GM13976 (cell line): ENCODE data around the gene SDC4.

Experiments used
- DNase-seq: peaks from one replicate; pipeline ENCODE4 v3.0.0; 2012; ENCODE audit warnings: low spot score
- in situ Hi-C: fragments of 300-500 bp; cut with MboI; formaldehyde crosslinking; loops from one replicate; pipeline ENCODE4 v1.12.0; 2022; ENCODE audit warnings: low sequenced_read_pairs, mixed read lengths, inconsistent platforms; ENCODE audit not compliant: unreplicated experiment
- TF ChIP-seq, protein P1 (sequence below): IDR thresholded peaks from 2 replicates; pipeline ENCODE4 v1.5.1; 2012; ENCODE audit warnings: borderline replicate concordance, mild to moderate bottlenecking; ENCODE audit not compliant: insufficient read depth; ENCODE audit errors: extremely low read depth, missing control alignments, control extremely low read depth

The SDC4 gene

GRCh38 chr20:45325371-45325770 lies 22.9 kb downstream of the SDC4 start:
- in situ Hi-C loops, result no loop called here
- DNase-seq, result no peak
- TF ChIP-seq, protein P1, sequence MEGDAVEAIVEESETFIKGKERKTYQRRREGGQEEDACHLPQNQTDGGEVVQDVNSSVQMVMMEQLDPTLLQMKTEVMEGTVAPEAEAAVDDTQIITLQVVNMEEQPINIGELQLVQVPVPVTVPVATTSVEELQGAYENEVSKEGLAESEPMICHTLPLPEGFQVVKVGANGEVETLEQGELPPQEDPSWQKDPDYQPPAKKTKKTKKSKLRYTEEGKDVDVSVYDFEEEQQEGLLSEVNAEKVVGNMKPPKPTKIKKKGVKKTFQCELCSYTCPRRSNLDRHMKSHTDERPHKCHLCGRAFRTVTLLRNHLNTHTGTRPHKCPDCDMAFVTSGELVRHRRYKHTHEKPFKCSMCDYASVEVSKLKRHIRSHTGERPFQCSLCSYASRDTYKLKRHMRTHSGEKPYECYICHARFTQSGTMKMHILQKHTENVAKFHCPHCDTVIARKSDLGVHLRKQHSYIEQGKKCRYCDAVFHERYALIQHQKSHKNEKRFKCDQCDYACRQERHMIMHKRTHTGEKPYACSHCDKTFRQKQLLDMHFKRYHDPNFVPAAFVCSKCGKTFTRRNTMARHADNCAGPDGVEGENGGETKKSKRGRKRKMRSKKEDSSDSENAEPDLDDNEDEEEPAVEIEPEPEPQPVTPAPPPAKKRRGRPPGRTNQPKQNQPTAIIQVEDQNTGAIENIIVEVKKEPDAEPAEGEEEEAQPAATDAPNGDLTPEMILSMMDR, result no peak

DNA sequence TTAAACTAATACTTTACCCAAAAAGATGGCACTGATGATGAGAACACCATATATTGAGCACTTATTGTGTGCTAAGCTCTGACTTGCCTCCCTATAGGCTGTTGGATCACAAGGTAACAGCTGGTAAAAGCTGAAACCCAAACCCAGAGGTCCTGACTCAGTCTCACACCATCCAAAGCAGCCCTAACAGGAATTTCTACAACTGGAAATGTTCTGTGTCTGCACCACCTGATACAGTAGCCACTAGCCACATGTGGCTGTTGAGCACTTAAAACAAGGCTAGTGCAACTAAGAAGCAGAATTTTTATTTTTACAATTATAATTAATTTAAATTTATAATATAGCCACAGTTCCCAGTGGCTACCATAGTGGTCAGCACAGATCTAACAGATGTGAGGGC lies 24.5 kb downstream of the SDC4 start:
- in situ Hi-C loops, result no loop called here
- DNase-seq, result no peak
- TF ChIP-seq, protein P1, result no peak

- in situ Hi-C loops, result no loop called here
- peak; percentile 68 for DNase-seq
- TF ChIP-seq, protein P1, result peak; percentile 41
These were observed 25.3 kb downstream of the SDC4 start for GRCh38 chr20:45322952-45323383.

DNA sequence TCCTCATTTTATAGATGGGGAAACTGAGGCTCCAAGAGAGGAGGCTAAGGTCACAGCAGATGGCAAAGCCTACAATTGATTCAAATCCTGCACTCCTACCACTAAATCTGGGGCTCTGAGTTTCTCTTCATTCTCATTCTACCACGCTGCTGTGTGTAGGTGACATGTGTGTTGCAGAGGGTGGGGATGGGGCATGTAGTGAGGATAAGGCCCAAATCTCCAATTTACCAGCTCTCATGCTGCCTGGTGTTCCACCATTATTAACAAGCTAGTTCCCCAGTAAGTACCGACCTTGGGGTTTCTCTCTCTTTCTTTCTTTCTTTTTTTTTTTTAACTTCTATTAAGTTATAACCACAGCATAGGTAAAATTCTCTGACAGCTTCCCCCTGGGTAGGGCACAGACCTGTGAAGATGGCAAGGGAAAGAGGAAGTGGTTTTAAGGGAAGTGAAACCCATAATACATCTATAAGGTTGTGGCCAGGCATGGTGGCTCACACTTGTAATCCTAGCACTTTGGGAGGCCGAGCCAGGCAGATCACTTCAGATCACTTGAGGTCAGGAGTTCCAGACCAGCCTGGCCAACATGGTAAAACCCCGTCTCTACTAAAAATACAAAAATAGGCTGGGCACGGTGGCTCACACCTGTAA lies 27.2 kb downstream of the SDC4 start:
- TF ChIP-seq, protein P1, result no peak
- DNase-seq, result no peak
- in situ Hi-C loops, result no loop called here

DNA sequence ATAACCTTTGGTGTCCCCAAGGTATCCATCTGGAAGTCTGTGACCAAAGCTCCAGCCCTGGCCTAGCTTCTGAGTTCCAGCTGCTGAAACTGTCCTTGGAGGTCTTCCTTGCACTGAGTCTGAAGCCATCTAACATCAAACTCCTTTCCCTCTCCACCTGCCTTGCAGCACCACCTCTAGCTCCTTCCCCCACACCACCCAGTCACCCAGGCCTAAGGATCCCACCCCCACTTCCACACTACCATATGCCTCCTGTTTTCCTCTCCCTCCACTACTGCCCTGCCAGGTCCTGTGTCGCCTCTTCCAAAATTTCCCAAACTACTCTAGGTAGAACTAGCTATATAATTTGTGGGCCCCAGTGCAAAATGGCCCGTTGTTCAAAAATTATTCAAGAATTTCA lies 29.3 kb downstream of the SDC4 start:
- TF ChIP-seq, protein P1, result no peak
- in situ Hi-C loops, result no loop called here
- no peak for DNase-seq

DNA sequence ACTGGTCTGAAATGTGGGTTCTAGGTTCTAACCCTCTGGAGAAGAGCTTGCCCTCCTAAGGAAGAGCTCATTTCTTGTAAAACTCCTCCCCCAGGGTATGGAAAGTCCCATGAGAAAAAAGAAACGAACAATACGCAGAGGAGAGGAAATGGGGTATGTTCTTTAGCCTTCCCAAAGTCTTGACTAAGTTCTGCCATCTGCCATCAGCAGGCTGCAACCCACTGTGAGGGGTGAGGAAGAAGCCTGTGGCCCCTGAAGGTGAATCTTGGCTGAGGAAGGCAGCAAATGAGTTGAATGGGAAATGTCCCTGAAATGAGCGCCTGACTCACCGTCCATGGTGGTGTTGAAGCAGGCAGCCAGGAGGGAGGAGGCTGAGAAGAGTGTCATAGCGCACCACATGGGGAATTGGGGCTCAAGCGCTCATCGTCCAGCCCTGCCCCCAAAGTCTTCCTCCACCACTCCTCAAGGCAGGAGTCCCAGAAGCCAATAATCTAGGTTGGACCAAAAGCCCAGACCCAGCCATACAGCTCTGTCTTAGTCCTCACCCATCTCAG lies 29.8 kb downstream of the SDC4 start:
- in situ Hi-C loops, result no loop called here
- TF ChIP-seq, protein P1, result no peak
- no peak for DNase-seq
